ENCODE results near the gene UNK. TPM values are rescaled to one million over a fixed set of nuclear protein-coding genes. Genes with fewer than 3 reads are reported as not detected.

Gene UNK
- total RNA-seq, 1 experiment from 2014 or later: 32.1 TPM

DNA sequence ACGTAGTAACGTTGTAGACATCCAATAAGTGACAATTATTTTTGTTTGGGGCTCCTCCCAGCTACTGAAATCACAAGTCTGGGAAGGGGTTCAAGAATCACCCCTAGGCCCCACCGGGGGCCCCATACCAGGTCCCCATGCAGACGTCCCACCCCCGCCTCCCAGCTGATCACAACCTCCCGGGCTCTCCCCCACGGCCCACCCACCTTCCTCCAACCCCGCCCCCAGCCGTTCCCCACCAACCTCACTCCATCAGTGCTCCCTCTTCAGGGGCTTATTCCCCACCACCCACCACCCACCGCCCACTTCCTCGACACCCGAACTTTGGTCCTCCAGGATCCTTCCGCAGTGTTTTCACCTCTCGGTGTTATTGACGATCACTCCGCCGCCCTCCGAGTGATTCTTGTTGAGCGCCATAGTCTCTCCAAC lies 70.3 kb downstream of the UNK start:
- ATAC-seq (peak; percentile 4; the same call in 1 of the 2 replicates), DNase-seq (ENCODE audit: low read depth, low spot score) (no peak)
- Histone ChIP-seq H3K9me3 (ENCODE audit: control insufficient read depth, insufficient read depth, low read depth, low read length) (no peaks in the 10 kb centered on the region), H3K27me3 (ENCODE audit: control insufficient read depth, insufficient read depth, low read length) (no peaks in the 10 kb centered on the region), H3K36me3 (ENCODE audit: control insufficient read depth, insufficient read depth, low read length) (no peaks in the 10 kb centered on the region; the same call in 1 of the 2 replicates), H3K4me3 (ENCODE audit: low read depth in 2 of 2, low read length in 2 of 2) (peak overlapping the region; percentile 91 to 97), H3K27ac (ENCODE audit: low read length) (peak overlapping the region; percentile 82), H3K4me1 (ENCODE audit: control insufficient read depth, insufficient read depth, low read length) (peaks cover 19% of the 10 kb centered on the region)
- ChIA-PET CTCF (interaction anchor here (0.6 to 1.8 kb wide), 5 partner anchors 9 to 222 kb away, joined by 3 to 22 read pairs (median 4); partner anchors contain the start of gene SMIM5), POLR2A (interaction anchor here (0.5 to 1.4 kb wide), 6 partner anchors 15 to 77 kb away, joined by 3 to 6 read pairs (median 4); a partner anchor contains a TSS)
- TF ChIP-seq SIN3A (IDR thresholded peaks at IDR 0.05; ENCODE audit: borderline replicate concordance, insufficient read depth, low read depth, low read length) (no peak), TCF7L2 (IDR thresholded peaks at IDR 0.05; ENCODE audit: low read depth, low read length) (no peak), POLR2AphosphoS5 (IDR thresholded peaks at IDR 0.05; ENCODE audit: low read depth, low read length) (no peak; the same call in 1 of the 2 replicates), REST (IDR thresholded peaks at IDR 0.05; ENCODE audit: insufficient read depth in 1 of 2, low read depth in 2 of 2, low read length in 1 of 2) (no peak)
- TF ChIP-seq, protein P1, sequence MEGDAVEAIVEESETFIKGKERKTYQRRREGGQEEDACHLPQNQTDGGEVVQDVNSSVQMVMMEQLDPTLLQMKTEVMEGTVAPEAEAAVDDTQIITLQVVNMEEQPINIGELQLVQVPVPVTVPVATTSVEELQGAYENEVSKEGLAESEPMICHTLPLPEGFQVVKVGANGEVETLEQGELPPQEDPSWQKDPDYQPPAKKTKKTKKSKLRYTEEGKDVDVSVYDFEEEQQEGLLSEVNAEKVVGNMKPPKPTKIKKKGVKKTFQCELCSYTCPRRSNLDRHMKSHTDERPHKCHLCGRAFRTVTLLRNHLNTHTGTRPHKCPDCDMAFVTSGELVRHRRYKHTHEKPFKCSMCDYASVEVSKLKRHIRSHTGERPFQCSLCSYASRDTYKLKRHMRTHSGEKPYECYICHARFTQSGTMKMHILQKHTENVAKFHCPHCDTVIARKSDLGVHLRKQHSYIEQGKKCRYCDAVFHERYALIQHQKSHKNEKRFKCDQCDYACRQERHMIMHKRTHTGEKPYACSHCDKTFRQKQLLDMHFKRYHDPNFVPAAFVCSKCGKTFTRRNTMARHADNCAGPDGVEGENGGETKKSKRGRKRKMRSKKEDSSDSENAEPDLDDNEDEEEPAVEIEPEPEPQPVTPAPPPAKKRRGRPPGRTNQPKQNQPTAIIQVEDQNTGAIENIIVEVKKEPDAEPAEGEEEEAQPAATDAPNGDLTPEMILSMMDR (IDR thresholded peaks at IDR 0.05): no peak
- in situ Hi-C loops (cut with HindIII; ENCODE audit: low pct_unique_long_range_greater_than_20kb, low sequenced_read_pairs): no loop called here
- intact Hi-C loops (cut with micrococcal nuclease; ENCODE audit: unreplicated experiment): no loop called here
- BruUV-seq (replicated peaks): no TSS peak

GRCh38 chr17:75855310-75856061 lies 70.9 kb downstream of the UNK start, which contains the start of gene WBP2:
Gene WBP2 (minus strand): TSS chr17:75855335. CDS start chr17:75855297, 38 bp downstream.
- Histone ChIP-seq H3K9me3 (ENCODE audit: control insufficient read depth, insufficient read depth, low read depth, low read length) (no peaks in the 10 kb centered on the region), H3K4me3 (ENCODE audit: low read depth in 2 of 2, low read length in 2 of 2) (peak within 1 kb of the TSS; percentile 91 to 97), H3K36me3 (ENCODE audit: control insufficient read depth, insufficient read depth, low read length) (no peaks in the 10 kb centered on the region; the same call in 1 of the 2 replicates), H3K4me1 (ENCODE audit: control insufficient read depth, insufficient read depth, low read length) (peaks cover 19% of the 10 kb centered on the region), H3K27me3 (ENCODE audit: control insufficient read depth, insufficient read depth, low read length) (no peaks in the 10 kb centered on the region), H3K27ac (ENCODE audit: low read length) (peak within 1 kb of the TSS; percentile 88)
- ATAC-seq (peak; percentile 96), DNase-seq (ENCODE audit: low read depth, low spot score) (peak; percentile 99)
- intact Hi-C loops (cut with micrococcal nuclease; ENCODE audit: unreplicated experiment): no loop called here
- CTCF ChIA-PET: interaction anchor here (0.6 to 1.8 kb wide), 7 partner anchors 7 to 222 kb away, joined by 3 to 22 read pairs (median 4); partner anchors contain the start of gene SMIM5
- in situ Hi-C loops (cut with HindIII; ENCODE audit: low pct_unique_long_range_greater_than_20kb, low sequenced_read_pairs): no loop called here
- no TSS peak for BruUV-seq (replicated peaks)
- TF ChIP-seq, protein P1 (IDR thresholded peaks at IDR 0.05): peak; percentile 81
- TF ChIP-seq TCF7L2 (IDR thresholded peaks at IDR 0.05; ENCODE audit: low read depth, low read length): no peak
- TF ChIP-seq REST (IDR thresholded peaks at IDR 0.05; ENCODE audit: insufficient read depth in 1 of 2, low read depth in 2 of 2, low read length in 1 of 2): 0 out of 4 replicates have a peak, but pooled peaks of 1 of the 2 experiments have one; percentile 40
- TF ChIP-seq SIN3A (IDR thresholded peaks at IDR 0.05; ENCODE audit: borderline replicate concordance, insufficient read depth, low read depth, low read length): peak; percentile 93
- peak; percentile 85 for TF ChIP-seq POLR2AphosphoS5 (IDR thresholded peaks at IDR 0.05; ENCODE audit: low read depth, low read length)
- POLR2A ChIA-PET: interaction anchor here (0.5 to 1.4 kb wide), 6 partner anchors 16 to 78 kb away, joined by 3 to 6 read pairs (median 4); a partner anchor contains a TSS

Data from Panc1 (cell line).